ENCODE measurements around the gene REXO2. TPM values are rescaled to one million over a fixed set of nuclear protein-coding genes. Genes with fewer than 3 reads are reported as not detected.

The REXO2 gene
- total and polyA plus RNA-seq, 2 of the 8 experiments (the other 6 are each of a cell fraction or from before 2014, with no cell fraction given) = 111 to 114 TPM

GRCh38 chr11:114395736-114396135 is 43.5 kb upstream of the REXO2 start:
- Histone ChIP-seq H3K4ac (replicated peaks; ENCODE audit: insufficient read length, low read depth, low read length) (no peak overlapping the region), H4K8ac (ENCODE audit: extremely low read depth, insufficient read depth, low read length) (no peak overlapping the region), H4K91ac (replicated peaks; ENCODE audit: insufficient read length, low read length) (no peak overlapping the region), H2BK12ac (ENCODE audit: low read depth, low read length) (no peak overlapping the region), H3K4me1 (replicated peaks in 1 of 4; ENCODE audit: control insufficient read depth in 3 of 4, insufficient read depth in 4 of 4, low read length in 3 of 4) (no peaks in the 10 kb centered on the region; a peak in 1 of 7 replicates), H3K23ac (ENCODE audit: insufficient read length) (no peak overlapping the region), H3K18ac (ENCODE audit: extremely low read depth, low read length) (no peak overlapping the region), H3K14ac (ENCODE audit: insufficient read length) (no peak overlapping the region), H4K5ac (ENCODE audit: insufficient read length, low read depth, low read length) (no peak overlapping the region), H3K9ac (replicated peaks in 1 of 4; ENCODE audit: extremely low read depth in 1 of 4, low read depth in 3 of 4, low read length in 3 of 4) (no peak overlapping the region), H3K4me2 (ENCODE audit: insufficient read depth in 1 of 2, low read depth in 2 of 2, low read length in 2 of 2) (no peak overlapping the region), H3K79me1 (ENCODE audit: low read depth, low read length) (no peaks in the 10 kb centered on the region), H2AK5ac (ENCODE audit: low read depth, low read length) (no peak overlapping the region), H3K23me2 (ENCODE audit: low read depth, low read length) (peaks cover 8% of the 10 kb centered on the region; the same call in 1 of the 2 replicates), H2BK120ac (replicated peaks; ENCODE audit: low read depth, low read length) (no peak overlapping the region), H3K27me3 (replicated peaks in 1 of 4; ENCODE audit: control insufficient read depth in 3 of 4, extremely low read depth in 1 of 4, insufficient read depth in 3 of 4, low read length in 3 of 4) (no peaks in the 10 kb centered on the region), H2BK5ac (ENCODE audit: low read depth, low read length) (no peak overlapping the region), H3K79me2 (ENCODE audit: control insufficient read depth in 1 of 2, insufficient read depth in 2 of 2, low read length in 2 of 2) (peaks cover 0 to 12% of the 10 kb centered on the region in 2 experiments; a peak in 2 of 4 replicates), H4K20me1 (replicated peaks in 1 of 2; ENCODE audit: control insufficient read depth in 1 of 2, insufficient read depth in 2 of 2, low read length in 2 of 2) (no peaks in the 10 kb centered on the region), H3K9me3 (ENCODE audit: insufficient read depth in 2 of 2, low read depth in 1 of 2, low read length in 1 of 2) (no peaks in the 10 kb centered on the region), H2BK20ac (ENCODE audit: low read length) (no peak overlapping the region), H3K4me3 (ENCODE audit: extremely low read depth in 1 of 4, insufficient read depth in 2 of 4, low read depth in 3 of 4, low read length in 4 of 4) (no peak overlapping the region), H2BK15ac (ENCODE audit: low read length) (no peak overlapping the region), H3K27ac (ENCODE audit: low read depth, low read length) (no peak overlapping the region), H3K56ac (replicated peaks; ENCODE audit: insufficient read length, low read depth, low read length) (no peak overlapping the region), H3K36me3 (ENCODE audit: control insufficient read depth in 2 of 4, insufficient read depth in 4 of 4, low read length in 3 of 4) (no peaks in the 10 kb centered on the region), H2AFZ (ENCODE audit: low read length) (no peak overlapping the region)
- peak; percentile 19 for FAIRE-seq
- CTCF ChIA-PET (ENCODE audit: partially characterized antibody) = interaction anchor here (0.6 to 2.5 kb wide), 11 partner anchors 8 to 112 kb away, joined by 3 to 14 read pairs (median 4); no protein-coding TSS in a partner anchor
- DNase-seq (ENCODE audit: low read depth in 1 of 2, low spot score in 2 of 2) = no peak
- TF ChIP-seq GABPA (IDR thresholded peaks at IDR 0.05; ENCODE audit: borderline replicate concordance, insufficient read depth, low read length) (no peak), RNF2 (IDR thresholded peaks at IDR 0.05; ENCODE audit: borderline replicate concordance, low read depth, low read length, missing control alignments, poor library complexity, severe bottlenecking) (no peak), SUZ12 (IDR thresholded peaks at IDR 0.05; ENCODE audit: low read length) (no peak), CTCF (IDR thresholded peaks at IDR 0.05; ENCODE audit: control extremely low read depth in 1 of 3, insufficient read depth in 1 of 3, low read depth in 1 of 3, low read length in 3 of 3) (peak; percentile 32 to 67 (median 62)), SIX5 (IDR thresholded peaks at IDR 0.05; ENCODE audit: low read depth, low read length) (no peak), TEAD4 (IDR thresholded peaks at IDR 0.05; ENCODE audit: low read depth, low read length) (peak; percentile 71), RAD21 (IDR thresholded peaks at IDR 0.05 in 1 of 2, conservative IDR thresholded peaks at IDR 0.05 in 1 of 2; ENCODE audit: low read depth in 2 of 2, low read length in 2 of 2) (peak; percentile 46 to 55), TCF12 (IDR thresholded peaks at IDR 0.05; ENCODE audit: low read depth, low read length) (no peak), PHF8 (conservative IDR thresholded peaks at IDR 0.05; ENCODE audit: low read depth, low read length) (no peak)
- POLR2A ChIA-PET (ENCODE audit: partially characterized antibody) = no interaction called here
- 69% methylated on average over 3 of the region's 3 CpGs; no CpG with 5 or more reads in 1 of the 2 experiments for WGBS, 2 experiments (ENCODE audit: extremely low coverage in 1 of 2, insufficient coverage in 1 of 2, insufficient read length in 1 of 2, insufficient replicate concordance in 2 of 2, low coverage in 1 of 2, low lambda C conversion rate in 2 of 2, missing lambda C conversion rate in 1 of 2)

Data from H1 (cell line).